Retinal pigment epithelial cell (primary cell): ENCODE results near the gene CDK19.

Source experiments
- DNase-seq: peaks from one replicate; pipeline ENCODE4 v3.0.0-alpha.2; 2010; ENCODE audit warnings: low read depth
- H3K4me3 ChIP-seq: 2 replicates; pipeline ENCODE4 v1.5.1; 2011; ENCODE audit warnings: mild to moderate bottlenecking, low read length, control low read depth, moderate library complexity
- CTCF ChIP-seq: conservative IDR thresholded peaks from 2 replicates; pipeline ENCODE4 v1.5.1; 2011; ENCODE audit warnings: low read depth, low read length, control low read depth, inconsistent platforms

Gene CDK19

DNA sequence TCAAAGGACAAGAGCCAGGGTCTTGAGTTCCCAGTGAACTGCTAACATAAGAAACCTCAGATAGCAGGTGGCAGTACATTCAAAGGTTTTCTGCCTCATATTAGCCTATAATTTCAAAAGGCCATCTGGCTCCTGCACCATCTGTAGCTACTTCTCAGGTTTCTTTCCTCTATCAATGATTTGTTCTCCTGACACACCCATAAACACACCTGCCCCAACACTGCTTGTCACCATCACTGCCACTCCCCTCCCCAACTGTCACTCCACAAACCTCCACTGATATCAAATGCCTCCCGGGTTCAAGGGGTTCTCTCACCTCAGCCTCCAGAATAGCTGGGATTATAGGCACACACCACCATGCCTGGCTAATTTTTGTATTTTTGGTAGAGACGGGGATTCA lies 186.1 kb downstream of the CDK19 start:
- DNase-seq, result no peak
- TF ChIP-seq CTCF, result no peak
- no peak overlapping the region for H3K4me3 ChIP-seq

GRCh38 chr6:110628330-110628729 lies 186.9 kb downstream of the CDK19 start:
- H3K4me3 ChIP-seq, result no peak overlapping the region
- TF ChIP-seq CTCF, result no peak
- no peak for DNase-seq

DNA sequence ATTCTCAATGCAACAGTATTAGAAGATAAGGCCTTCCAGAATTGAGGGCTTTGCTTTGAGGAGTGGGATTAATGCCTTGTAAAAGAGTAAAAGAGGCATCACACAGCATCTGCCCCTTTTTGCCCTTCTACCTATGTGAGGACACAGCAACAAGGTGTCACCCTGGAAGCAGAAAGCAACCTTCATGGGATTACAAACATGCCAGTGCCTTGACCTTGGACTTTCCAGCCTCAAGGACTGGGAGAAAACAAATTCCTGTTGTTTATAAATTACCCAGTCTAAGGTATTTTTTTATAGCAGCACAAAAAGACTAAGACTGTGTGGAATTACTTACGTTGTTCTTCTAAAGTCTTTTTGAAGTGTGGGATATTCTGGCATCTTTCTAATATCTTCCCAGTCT lies 188.8 kb downstream of the CDK19 start:
- H3K4me3 ChIP-seq, result no peak overlapping the region
- TF ChIP-seq CTCF, result no peak
- no peak for DNase-seq

DNA sequence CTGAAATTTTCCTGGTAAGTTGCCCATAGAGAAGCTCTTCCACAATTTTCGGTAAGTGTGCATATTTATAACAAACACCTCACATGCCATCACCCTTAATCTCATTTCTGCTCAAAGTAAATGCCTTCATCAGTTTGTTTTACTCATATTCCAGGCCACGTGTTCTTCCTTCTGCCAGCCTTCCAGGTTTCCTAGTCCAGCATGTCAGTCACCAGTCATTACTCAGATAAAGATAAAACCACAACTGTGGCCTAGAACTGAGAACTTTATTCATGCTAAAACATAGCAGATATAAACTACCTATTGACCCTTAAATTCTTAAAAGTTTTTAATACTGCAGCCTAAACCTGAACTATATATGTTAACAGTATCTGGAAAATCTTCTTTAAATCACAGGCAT lies 189.4 kb downstream of the CDK19 start:
- DNase-seq, result peak; percentile 67
- H3K4me3 ChIP-seq, result no peak overlapping the region
- no peak for TF ChIP-seq CTCF

GRCh38 chr6:110622912-110623578 lies 192.2 kb downstream of the CDK19 start:
- no peak overlapping the region for H3K4me3 ChIP-seq
- no peak for TF ChIP-seq CTCF

DNA sequence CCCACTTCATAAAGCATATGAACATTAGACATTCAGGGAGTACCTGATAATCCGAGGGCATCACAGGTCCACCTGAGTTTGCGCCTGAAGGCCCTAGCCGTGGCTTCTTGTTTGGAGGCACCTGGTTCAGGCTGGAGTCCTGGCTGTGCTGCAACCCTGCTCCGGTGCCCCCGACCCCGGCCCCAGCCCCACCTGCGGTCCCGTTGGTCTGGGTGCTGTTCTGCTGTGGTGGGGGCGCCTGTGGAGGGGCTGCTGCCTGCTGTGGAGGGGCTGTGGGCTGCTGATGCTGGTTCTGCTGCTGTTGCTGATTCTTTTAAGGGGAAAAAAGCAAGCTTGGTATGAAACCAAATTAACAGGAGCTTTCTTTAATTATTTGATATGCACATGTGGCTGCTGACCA lies 194.2 kb downstream of the CDK19 start:
- no peak for TF ChIP-seq CTCF
- no peak for DNase-seq
- H3K4me3 ChIP-seq, result no peak overlapping the region

More at GRCh38 chr6:110622912-110623578, 192.2 kb downstream of the CDK19 start:
- DNase-seq, result no peak

GRCh38 chr6:110620065-110620464 lies 195.2 kb downstream of the CDK19 start:
- H3K4me3 ChIP-seq, result no peak overlapping the region
- DNase-seq, result no peak
- TF ChIP-seq CTCF, result no peak
